Heart left ventricle (tissue), 13 donors: Measurements from ENCODE around the gene STXBP6.

Source experiments
- POLR2A ChIP-seq, 2 donors: fragments of 450-650 bp; IDR thresholded peaks; one replicate each; pipeline ENCODE4 v1.6.1; 2017; ENCODE audit warnings: antibody characterized with exemption in 2 of 2, mild to moderate bottlenecking in 2 of 2, moderate library complexity in 2 of 2
- TF ChIP-seq, protein P1 (sequence below), 12 donors: fragments of 200-600 bp; sonication (generic) in 4 of 12; IDR thresholded peaks; one replicate each; pipeline versions ENCODE4 v1.5.0 to v1.8.0; 2018 to 2022; ENCODE audit warnings: antibody characterized with exemption in 12 of 12, mild to moderate bottlenecking in 5 of 12
- donor health status: ischemic (EF 13 %, LVEDD 7.1; RV severe dilation, severe dysfunction).
- donor health status: DM: no; HTN: yes; CAD: no.
- donor health status: DM: no; HTN: no; CAD: no.
- donor health status: ischemic (EF 25% LVEDD 6.9; RV normal size, moderate dysfunction).
- donor health status: ischemic (EF 25% LVEDD 5.7; RV mildly dilated, moderate dysfunction).
- donor health status: ischemic (EF 35%, LVEDD 5.7; RV mildly dilated, moderate dysfunction).
- donor health status: nonischemic (EF 11% LVEDD 7.7; RV severe dilation, severe dysfunction).
- donor health status: DM: yes; HTN: yes; CAD: no.
- donor health status: PGD.
- donor health status: ischemic (EF 29% LVEDD 5.4; RV normal size, mild dysfunction).
- donor health status: nonischemic (EF 23%, LVEDD 6.1; RV moderate dilation, normal function).

DNA sequence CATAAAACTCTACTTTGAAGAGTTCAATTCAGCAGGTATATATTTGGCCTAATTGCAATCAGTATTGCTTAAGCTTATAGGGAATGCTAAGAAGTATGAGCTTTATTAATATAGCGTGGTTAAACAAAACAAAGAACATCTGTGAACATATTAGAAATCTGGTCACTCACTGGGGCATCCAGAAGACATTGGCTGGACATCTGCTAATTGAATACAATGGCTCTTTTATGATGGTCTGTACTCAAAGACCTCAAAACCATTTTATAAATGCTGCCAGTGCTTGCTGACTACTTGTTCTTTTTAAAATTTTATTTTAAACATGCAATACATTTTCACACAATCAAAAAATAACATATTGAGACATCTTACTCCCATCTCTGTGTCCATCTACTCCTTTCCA is 173.0 kb downstream of the STXBP6 start:
- TF ChIP-seq, protein P1, sequence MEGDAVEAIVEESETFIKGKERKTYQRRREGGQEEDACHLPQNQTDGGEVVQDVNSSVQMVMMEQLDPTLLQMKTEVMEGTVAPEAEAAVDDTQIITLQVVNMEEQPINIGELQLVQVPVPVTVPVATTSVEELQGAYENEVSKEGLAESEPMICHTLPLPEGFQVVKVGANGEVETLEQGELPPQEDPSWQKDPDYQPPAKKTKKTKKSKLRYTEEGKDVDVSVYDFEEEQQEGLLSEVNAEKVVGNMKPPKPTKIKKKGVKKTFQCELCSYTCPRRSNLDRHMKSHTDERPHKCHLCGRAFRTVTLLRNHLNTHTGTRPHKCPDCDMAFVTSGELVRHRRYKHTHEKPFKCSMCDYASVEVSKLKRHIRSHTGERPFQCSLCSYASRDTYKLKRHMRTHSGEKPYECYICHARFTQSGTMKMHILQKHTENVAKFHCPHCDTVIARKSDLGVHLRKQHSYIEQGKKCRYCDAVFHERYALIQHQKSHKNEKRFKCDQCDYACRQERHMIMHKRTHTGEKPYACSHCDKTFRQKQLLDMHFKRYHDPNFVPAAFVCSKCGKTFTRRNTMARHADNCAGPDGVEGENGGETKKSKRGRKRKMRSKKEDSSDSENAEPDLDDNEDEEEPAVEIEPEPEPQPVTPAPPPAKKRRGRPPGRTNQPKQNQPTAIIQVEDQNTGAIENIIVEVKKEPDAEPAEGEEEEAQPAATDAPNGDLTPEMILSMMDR (IDR thresholded peaks at IDR 0.05): no peak
- TF ChIP-seq POLR2A (IDR thresholded peaks at IDR 0.05): no peak
